ENCODE data around the gene FOXP1. TPM values are rescaled to one million over a fixed set of nuclear protein-coding genes. Genes with fewer than 3 reads are reported as not detected.

The FOXP1 gene
- total and polyA plus RNA-seq, 12 donors: 7.6 to 42.7 (median 24.3) TPM

DNA sequence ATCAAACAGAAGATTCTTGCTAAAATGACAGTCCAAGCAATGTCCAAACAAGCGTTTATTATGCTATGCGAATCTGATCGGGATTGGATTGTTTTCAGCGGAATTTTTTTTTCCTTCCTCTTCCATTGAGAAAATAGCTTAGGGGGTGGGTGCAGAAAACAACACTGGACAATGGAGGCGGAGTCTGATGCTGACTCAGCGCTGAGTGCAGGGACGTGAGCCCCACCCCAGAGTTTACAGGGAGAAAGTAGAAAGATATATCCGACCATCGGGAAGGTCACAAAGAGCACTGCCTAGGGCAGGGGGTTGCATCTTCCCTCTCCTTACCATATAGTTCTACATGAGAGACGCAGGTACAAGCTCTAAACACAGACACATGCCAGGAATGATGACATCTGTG lies 117.0 kb downstream of the FOXP1 start:
- Histone ChIP-seq H3K9me3 (replicated peaks in 1 of 3) (no peaks in the 10 kb centered on the region), H3K36me3 (replicated peaks in 1 of 2) (no peaks in the 10 kb centered on the region), H3K27ac (no peak overlapping the region), H3K4me3 (no peak overlapping the region), H3K4me1 (replicated peaks in 1 of 2) (no peaks in the 10 kb centered on the region), H3K27me3 (no peaks in the 10 kb centered on the region)
- 73 to 90% (median 78%) methylated on average over 10 of the region's 10 CpGs for WGBS, 4 donors
- TF ChIP-seq, protein P1, sequence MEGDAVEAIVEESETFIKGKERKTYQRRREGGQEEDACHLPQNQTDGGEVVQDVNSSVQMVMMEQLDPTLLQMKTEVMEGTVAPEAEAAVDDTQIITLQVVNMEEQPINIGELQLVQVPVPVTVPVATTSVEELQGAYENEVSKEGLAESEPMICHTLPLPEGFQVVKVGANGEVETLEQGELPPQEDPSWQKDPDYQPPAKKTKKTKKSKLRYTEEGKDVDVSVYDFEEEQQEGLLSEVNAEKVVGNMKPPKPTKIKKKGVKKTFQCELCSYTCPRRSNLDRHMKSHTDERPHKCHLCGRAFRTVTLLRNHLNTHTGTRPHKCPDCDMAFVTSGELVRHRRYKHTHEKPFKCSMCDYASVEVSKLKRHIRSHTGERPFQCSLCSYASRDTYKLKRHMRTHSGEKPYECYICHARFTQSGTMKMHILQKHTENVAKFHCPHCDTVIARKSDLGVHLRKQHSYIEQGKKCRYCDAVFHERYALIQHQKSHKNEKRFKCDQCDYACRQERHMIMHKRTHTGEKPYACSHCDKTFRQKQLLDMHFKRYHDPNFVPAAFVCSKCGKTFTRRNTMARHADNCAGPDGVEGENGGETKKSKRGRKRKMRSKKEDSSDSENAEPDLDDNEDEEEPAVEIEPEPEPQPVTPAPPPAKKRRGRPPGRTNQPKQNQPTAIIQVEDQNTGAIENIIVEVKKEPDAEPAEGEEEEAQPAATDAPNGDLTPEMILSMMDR (IDR thresholded peaks at IDR 0.05): no peak
- TF ChIP-seq POLR2A (IDR thresholded peaks at IDR 0.05): no peak
- intact Hi-C loops (cut with DNase I): no loop called here
- no peak for DNase-seq

DNA sequence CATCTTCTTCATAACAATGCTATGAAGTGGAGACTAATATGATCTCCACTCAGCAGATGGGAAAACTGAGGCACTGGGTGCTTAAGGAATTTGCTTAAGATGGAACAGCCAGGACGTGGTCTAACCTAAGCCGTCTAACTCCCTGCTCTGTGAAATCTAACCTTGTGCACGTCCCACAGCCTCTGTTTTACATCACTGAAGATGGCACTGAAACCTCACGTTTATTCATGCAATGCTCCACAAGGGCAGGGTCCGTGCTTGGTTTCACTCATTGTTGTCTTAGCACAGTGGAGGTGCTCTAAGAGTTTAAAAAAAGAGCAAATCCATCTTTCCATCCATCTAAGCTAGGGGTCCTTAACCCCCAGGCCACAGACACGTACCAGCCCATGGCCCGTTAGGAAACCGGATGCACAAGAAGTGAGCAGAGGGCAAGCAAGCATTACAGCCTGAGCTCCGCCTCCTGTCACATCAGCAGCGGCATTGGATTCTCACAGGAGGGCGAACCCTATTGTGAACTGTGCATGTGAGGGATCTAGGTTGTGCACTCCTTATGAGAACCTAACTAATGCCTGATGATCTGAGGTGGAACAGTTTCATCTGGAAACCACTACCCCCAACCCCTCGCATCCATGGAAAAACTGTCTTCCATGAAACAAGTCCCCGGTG lies 118.0 kb downstream of the FOXP1 start:
- no peak overlapping the region for H3K27ac ChIP-seq
- no peak for DNase-seq
- intact Hi-C loops (cut with DNase I): no loop called here
- H3K4me1 ChIP-seq (replicated peaks in 1 of 2): no peaks in the 10 kb centered on the region
- TF ChIP-seq, protein P1 (IDR thresholded peaks at IDR 0.05): no peak
- no peak for TF ChIP-seq POLR2A (IDR thresholded peaks at IDR 0.05)
- H3K9me3 ChIP-seq (replicated peaks in 1 of 3): no peaks in the 10 kb centered on the region
- 80 to 93% (median 91%) methylated on average over 11 to 13 of the region's 13 CpGs for WGBS, 4 donors
- H3K27me3 ChIP-seq: no peaks in the 10 kb centered on the region
- H3K36me3 ChIP-seq (replicated peaks in 1 of 2): no peaks in the 10 kb centered on the region
- H3K4me3 ChIP-seq: no peak overlapping the region

DNA sequence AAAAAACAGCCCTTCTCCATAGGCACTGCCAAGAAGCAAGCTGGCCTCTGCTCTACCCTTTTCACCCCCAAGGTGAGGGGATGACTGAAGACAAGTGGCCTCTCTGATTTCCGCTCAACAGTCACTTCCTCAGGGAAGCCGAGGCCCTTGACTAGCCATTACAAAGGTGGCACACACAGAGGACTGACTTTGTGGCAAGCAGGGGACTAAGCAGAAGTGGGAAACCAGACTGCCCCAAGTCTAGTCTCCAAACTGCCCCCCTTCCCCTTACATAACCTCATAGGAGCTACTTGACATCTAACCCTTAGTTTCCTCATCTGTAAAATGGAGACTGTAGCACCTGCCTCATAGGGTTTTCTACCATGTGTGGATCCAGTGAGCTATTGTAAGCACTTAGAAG lies 118.9 kb downstream of the FOXP1 start:
- Histone ChIP-seq H3K27me3 (no peaks in the 10 kb centered on the region), H3K9me3 (replicated peaks in 1 of 3) (no peaks in the 10 kb centered on the region), H3K36me3 (replicated peaks in 1 of 2) (no peaks in the 10 kb centered on the region), H3K4me3 (no peak overlapping the region), H3K27ac (no peak overlapping the region), H3K4me1 (replicated peaks in 1 of 2) (no peaks in the 10 kb centered on the region)
- intact Hi-C loops (cut with DNase I): no loop called here
- 74 to 92% (median 81%) methylated on average over 2 of the region's 2 CpGs for WGBS, 4 donors
- TF ChIP-seq, protein P1 (IDR thresholded peaks at IDR 0.05): no peak
- no peak for TF ChIP-seq POLR2A (IDR thresholded peaks at IDR 0.05)
- DNase-seq: no peak

DNA sequence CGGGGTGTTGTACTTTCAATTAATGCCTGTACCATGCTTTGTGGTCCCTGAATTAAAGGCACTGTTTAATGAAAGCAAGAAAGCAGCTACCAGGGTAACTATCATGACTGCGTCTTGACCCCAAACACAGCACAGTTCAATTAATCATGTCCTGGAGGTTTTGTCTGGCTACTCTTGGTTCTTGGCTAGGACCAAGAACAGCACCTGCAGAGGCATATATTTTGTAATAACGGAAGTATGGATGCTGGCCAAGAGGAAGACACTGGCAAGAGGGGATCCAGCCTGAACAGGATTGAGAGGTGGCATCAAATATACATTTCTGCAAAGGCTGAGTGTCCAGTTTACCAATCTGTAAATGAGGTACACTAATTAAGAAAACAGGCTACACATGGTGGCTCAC lies 119.9 kb downstream of the FOXP1 start:
- H3K27me3 ChIP-seq: no peaks in the 10 kb centered on the region
- intact Hi-C loops (cut with DNase I): no loop called here
- H3K36me3 ChIP-seq (replicated peaks in 1 of 2): no peaks in the 10 kb centered on the region
- WGBS, 4 donors: 81 to 91% (median 84%) methylated on average over 3 of the region's 3 CpGs
- no peak for DNase-seq
- TF ChIP-seq, protein P1 (IDR thresholded peaks at IDR 0.05): no peak
- TF ChIP-seq POLR2A (IDR thresholded peaks at IDR 0.05): no peak
- H3K27ac ChIP-seq: no peak overlapping the region
- H3K4me1 ChIP-seq (replicated peaks in 1 of 2): no peaks in the 10 kb centered on the region
- no peaks in the 10 kb centered on the region for H3K9me3 ChIP-seq (replicated peaks in 1 of 3)
- H3K4me3 ChIP-seq: no peak overlapping the region

Measured in adrenal gland (tissue), 12 donors.